Naive thymus-derived CD4-positive, alpha-beta T cell (primary cell): ENCODE results near the gene CRYBA4. TPM values are rescaled to one million over a fixed set of nuclear protein-coding genes. Genes with fewer than 3 reads are reported as not detected.

Experiments
- ATAC-seq: fragments of 150-1000 bp; cut with Tn5 transposase; 2 replicates; pipeline ENCODE4 v1.10.0; 2021; ENCODE audit warnings: mild to moderate bottlenecking, moderate library complexity
- CTCF ChIA-PET: fragments of 350-600 bp; sonication (Branson Sonifier 250); formaldehyde crosslinking; loops from one replicate; lab custom pipeline; 2021; ENCODE audit warnings: antibody characterized with exemption; lab: Charles Lee
- POLR2A ChIA-PET: fragments of 350-600 bp; sonication (Branson Sonifier 250); formaldehyde crosslinking; loops from one replicate; lab custom pipeline; 2021; ENCODE audit warnings: antibody characterized with exemption, inconsistent platforms; lab: Charles Lee
- DNase-seq, 9 donors: peaks; one replicate each; pipeline versions ENCODE4 v3.0.0 to v3.0.0-alpha.2; 2020 to 2022; ENCODE audit warnings: mixed read lengths in 1 of 9
- H3K27ac ChIP-seq: one replicate; pipeline ENCODE4 v1.7.0; 2013; ENCODE audit warnings: mild to moderate bottlenecking, low read depth, low read length, moderate library complexity
- H3K27me3 ChIP-seq, 2 donors: one replicate each; pipeline ENCODE4 v1.7.0; 2013; ENCODE audit warnings: low read length in 2 of 2, mild to moderate bottlenecking in 2 of 2, moderate library complexity in 2 of 2; ENCODE audit not compliant: control insufficient read depth in 2 of 2, insufficient read depth in 2 of 2
- H3K36me3 ChIP-seq, 3 experiments: 1 replicate in 2 of 3; 2 replicates in 1 of 3; pipeline ENCODE4 v1.7.0; 2013; ENCODE audit warnings: low read length in 3 of 3, mild to moderate bottlenecking in 3 of 3, moderate library complexity in 1 of 3; ENCODE audit not compliant: insufficient read depth in 3 of 3, control insufficient read depth in 2 of 3
- H3K4me1 ChIP-seq, 2 donors: one replicate each; pipeline ENCODE4 v1.7.0; 2013; ENCODE audit warnings: low read length in 2 of 2, mild to moderate bottlenecking in 2 of 2, moderate library complexity in 1 of 2; ENCODE audit not compliant: control insufficient read depth in 2 of 2, insufficient read depth in 2 of 2
- H3K4me3 ChIP-seq: 2 replicates; pipeline ENCODE4 v1.7.0; 2013; ENCODE audit warnings: mild to moderate bottlenecking, low read length
- H3K9me3 ChIP-seq, 3 experiments: 1 replicate in 2 of 3; 2 replicates in 1 of 3; pipeline ENCODE4 v1.7.0; 2013; ENCODE audit warnings: low read length in 3 of 3; ENCODE audit not compliant: control insufficient read depth in 2 of 3
- H3K27ac Mint-ChIP-seq, 9 donors: one replicate each; pipeline ENCODE4 v1.8.0; 2020 to 2022; ENCODE audit warnings: mixed read lengths in 9 of 9, mild to moderate bottlenecking in 8 of 9, moderate library complexity in 5 of 9, inconsistent platforms in 2 of 9
- H3K27me3 Mint-ChIP-seq, 5 donors: one replicate each; pipeline ENCODE4 v1.8.0; 2021 to 2022; ENCODE audit warnings: mixed read lengths in 5 of 5, mild to moderate bottlenecking in 1 of 5
- H3K36me3 Mint-ChIP-seq, 5 donors: one replicate each; pipeline ENCODE4 v1.8.0; 2020 to 2022; ENCODE audit warnings: mixed read lengths in 5 of 5, mild to moderate bottlenecking in 3 of 5, inconsistent platforms in 1 of 5
- H3K4me1 Mint-ChIP-seq, 7 donors: one replicate each; pipeline ENCODE4 v1.8.0; 2020 to 2022; ENCODE audit warnings: mixed read lengths in 7 of 7, mild to moderate bottlenecking in 3 of 7, inconsistent platforms in 1 of 7
- H3K4me3 Mint-ChIP-seq, 10 donors: one replicate each; pipeline ENCODE4 v1.8.0; 2020 to 2022; ENCODE audit warnings: mild to moderate bottlenecking in 10 of 10, mixed read lengths in 10 of 10, moderate library complexity in 6 of 10, inconsistent platforms in 2 of 10
- H3K9me3 Mint-ChIP-seq, 11 donors: one replicate each; pipeline ENCODE4 v1.8.0; 2020 to 2022; ENCODE audit warnings: mixed read lengths in 11 of 11, mild to moderate bottlenecking in 4 of 11, inconsistent platforms in 1 of 11, moderate library complexity in 1 of 11
- intact Hi-C, 2 donors: fragments of 100-400 bp; cut with micrococcal nuclease; formaldehyde crosslinking; loops; one replicate each; pipeline ENCODE4 v1.15.1; 2023
- polyA plus RNA-seq, 2 donors: library from polyadenylated mRNA; unstranded; fragments of 300-500 nt; fragmentation: Illumina TruSeq; gene quantifications; one replicate each; pipeline ENCODE4 v1.2.3, GENCODE V29; 2021
- total RNA-seq, 6 experiments: library from RNA in 5 of 6; stranded (reverse) in 5 of 6; gene quantifications; 1 replicate in 5 of 6; 2 replicates in 1 of 6; pipeline ENCODE4 v1.2.3 and lab custom pipeline; 2021 to 2026

CRYBA4 gene
- total and polyA plus RNA-seq, 7 experiments from 2014 or later, result not detected

DNA sequence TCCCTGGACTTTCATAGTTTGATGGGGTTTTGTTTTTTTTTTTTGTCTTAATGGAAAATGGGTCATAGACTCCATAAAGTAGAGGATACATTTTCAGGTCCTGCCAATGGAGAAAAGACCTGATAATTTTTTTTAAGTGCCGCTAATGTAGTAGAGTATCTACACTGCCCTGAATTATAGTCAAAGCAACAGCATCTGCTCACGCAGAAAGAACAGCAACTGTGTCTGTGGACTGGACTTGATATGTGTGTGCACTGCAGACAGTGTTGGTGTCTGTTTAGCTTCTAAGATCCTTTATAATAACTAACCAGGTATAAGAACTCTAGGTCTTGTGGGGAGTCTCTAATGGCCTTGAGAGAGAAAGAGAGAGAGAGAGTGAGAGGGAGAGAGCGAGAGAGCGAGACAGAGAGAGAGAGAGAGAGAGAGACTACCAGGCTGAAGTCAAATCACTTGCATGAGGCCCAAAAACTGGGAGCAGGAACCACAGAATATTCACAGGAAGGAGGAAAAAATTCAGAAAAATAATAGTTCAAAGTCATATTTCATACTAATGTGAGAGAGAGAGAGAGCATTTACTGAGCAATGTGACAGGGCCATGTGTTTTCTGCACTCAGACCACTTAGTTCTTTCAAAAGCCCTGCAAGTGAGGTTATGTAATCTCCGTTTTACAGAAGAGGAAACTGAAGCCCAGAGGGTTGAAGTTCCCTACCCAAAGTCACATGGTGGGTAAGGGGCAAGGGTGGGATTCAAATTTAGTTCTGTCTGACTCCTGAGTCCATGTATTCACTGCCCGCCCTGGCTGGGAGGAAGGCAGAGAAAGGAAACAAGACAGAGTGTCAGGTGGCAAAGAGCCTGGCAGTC is 27.0 kb downstream of the CRYBA4 start:
- H3K4me3 Mint-ChIP-seq, result peak overlapping the region in 9 of 10 donors; percentile 3 to 85 (median 43)
- H3K36me3 Mint-ChIP-seq, result no peaks in the 10 kb centered on the region
- Histone ChIP-seq H3K9me3 (no peaks in the 10 kb centered on the region), H3K36me3 (no peaks in the 10 kb centered on the region), H3K4me1 (peaks cover 28 to 44% of the 10 kb centered on the region in 2 donors), H3K4me3 (no peak overlapping the region), H3K27ac (no peak overlapping the region), H3K27me3 (no peaks in the 10 kb centered on the region)
- peak overlapping the region in 5 of 9 donors; percentile 11 to 56 (median 44) for H3K27ac Mint-ChIP-seq
- ChIA-PET CTCF (interaction anchor here (0.6 to 1.5 kb wide), 2 partner anchors 18 to 146 kb away, joined by 4 to 6 read pairs; no protein-coding TSS in a partner anchor), POLR2A (no interaction called here)
- DNase-seq (no peak), ATAC-seq (no peak)
- intact Hi-C loops, result loop anchor here in 1 of 2 donors (2.0 kb wide), 1 partner anchor 24 kb away; no protein-coding TSS in a partner anchor
- H3K9me3 Mint-ChIP-seq, result no peaks in the 10 kb centered on the region
- peaks cover 0 to 5% (median 0%) of the 10 kb centered on the region in 5 donors for H3K27me3 Mint-ChIP-seq
- peaks cover 33 to 75% (median 44%) of the 10 kb centered on the region in 7 donors for H3K4me1 Mint-ChIP-seq

DNA sequence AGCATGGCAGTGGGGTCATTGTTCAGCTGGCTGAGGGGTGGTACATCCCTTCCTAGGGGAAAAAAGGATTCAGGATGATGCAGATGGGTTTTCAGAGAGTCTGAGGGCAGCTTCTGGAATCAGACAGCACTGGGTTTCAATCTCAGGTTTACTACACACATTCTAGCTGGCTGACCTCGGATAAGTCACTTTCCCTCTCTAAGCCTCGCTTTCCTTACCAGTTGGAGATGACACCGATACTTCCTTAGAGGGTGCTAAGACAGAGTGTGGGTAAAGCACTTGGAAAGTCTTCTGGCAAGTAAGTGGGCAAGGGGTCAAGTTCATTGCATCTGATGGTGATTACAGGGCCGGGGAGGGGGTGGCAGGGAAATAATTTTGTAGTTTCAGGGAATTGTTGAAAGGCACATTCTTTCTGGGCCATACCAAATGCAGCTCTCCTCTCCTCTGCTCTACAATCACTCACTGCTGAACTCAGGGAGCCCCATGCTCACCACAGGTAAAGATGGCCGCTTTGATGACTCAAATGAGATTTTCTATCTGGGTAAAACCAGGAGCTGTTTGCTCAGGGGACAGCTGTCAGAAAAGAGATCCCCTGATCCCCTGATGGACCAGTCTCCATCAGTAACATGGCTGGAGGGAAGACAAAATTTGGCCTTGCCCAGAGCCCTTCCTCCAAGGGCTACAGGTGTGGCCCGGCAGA is 29.1 kb downstream of the CRYBA4 start:
- Histone ChIP-seq H3K27me3 (no peaks in the 10 kb centered on the region), H3K4me1 (peaks cover 13 to 24% of the 10 kb centered on the region in 2 donors), H3K9me3 (no peaks in the 10 kb centered on the region), H3K4me3 (no peak overlapping the region), H3K36me3 (no peaks in the 10 kb centered on the region), H3K27ac (no peak overlapping the region)
- ChIA-PET POLR2A (interaction anchor here (0.6 to 1.6 kb wide), 3 partner anchors 15 to 167 kb away, joined by 3 to 5 read pairs (median 4); partner anchors contain the start of genes HPS4, SRRD and TFIP11), CTCF (interaction anchor here (0.6 kb wide), 2 partner anchors 64 to 151 kb away, joined by 3 read pairs; no protein-coding TSS in a partner anchor)
- Mint-ChIP-seq H3K9me3 (no peaks in the 10 kb centered on the region), H3K27ac (no peak overlapping the region), H3K27me3 (peaks cover 0 to 15% (median 0%) of the 10 kb centered on the region in 5 donors), H3K4me3 (no peak overlapping the region), H3K36me3 (no peaks in the 10 kb centered on the region), H3K4me1 (peaks cover 27 to 57% (median 29%) of the 10 kb centered on the region in 7 donors)
- intact Hi-C loops, result no loop called here
- DNase-seq (no peak), ATAC-seq (no peak)

DNA sequence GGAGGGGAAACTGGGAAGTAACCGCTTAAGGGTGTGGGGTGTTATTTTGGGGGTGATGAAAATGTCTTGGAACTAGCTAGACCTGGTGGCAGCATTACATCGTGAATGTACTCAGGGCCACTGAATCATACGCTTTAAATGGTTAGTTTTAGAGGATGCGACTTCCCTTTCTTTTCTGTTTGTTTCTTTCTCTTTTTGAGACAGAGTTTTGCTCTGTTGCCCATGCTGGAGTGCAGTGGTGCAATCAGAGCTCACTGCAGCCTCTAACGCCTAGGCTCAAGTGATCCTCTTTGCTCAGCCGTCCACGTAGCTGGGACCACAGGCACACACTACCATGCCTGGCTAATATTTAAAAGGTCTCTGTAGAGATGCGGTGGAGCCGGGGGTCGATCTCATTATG is 30.1 kb downstream of the CRYBA4 start:
- H3K4me1 Mint-ChIP-seq, result peaks cover 21 to 51% (median 25%) of the 10 kb centered on the region in 7 donors
- ATAC-seq, result no peak
- peaks cover 0 to 15% (median 0%) of the 10 kb centered on the region in 5 donors for H3K27me3 Mint-ChIP-seq
- ChIA-PET POLR2A (interaction anchor here (0.6 to 1.5 kb wide), 4 partner anchors 71 to 168 kb away, joined by 3 to 6 read pairs (median 4); partner anchors contain the start of genes HPS4, SRRD and TFIP11), CTCF (no interaction called here)
- no peaks in the 10 kb centered on the region for H3K36me3 Mint-ChIP-seq
- H3K9me3 Mint-ChIP-seq, result no peaks in the 10 kb centered on the region
- DNase-seq, result no peak
- peaks cover 13 to 22% of the 10 kb centered on the region in 2 donors for H3K4me1 ChIP-seq
- H3K4me3 ChIP-seq, result no peak overlapping the region
- H3K27ac Mint-ChIP-seq, result peak overlapping the region in 1 of 9 donors; percentile 36
- intact Hi-C loops, result no loop called here
- H3K36me3 ChIP-seq, result no peaks in the 10 kb centered on the region
- H3K27ac ChIP-seq, result no peak overlapping the region
- H3K9me3 ChIP-seq, result no peaks in the 10 kb centered on the region
- H3K27me3 ChIP-seq, result no peaks in the 10 kb centered on the region
- no peak overlapping the region for H3K4me3 Mint-ChIP-seq

DNA sequence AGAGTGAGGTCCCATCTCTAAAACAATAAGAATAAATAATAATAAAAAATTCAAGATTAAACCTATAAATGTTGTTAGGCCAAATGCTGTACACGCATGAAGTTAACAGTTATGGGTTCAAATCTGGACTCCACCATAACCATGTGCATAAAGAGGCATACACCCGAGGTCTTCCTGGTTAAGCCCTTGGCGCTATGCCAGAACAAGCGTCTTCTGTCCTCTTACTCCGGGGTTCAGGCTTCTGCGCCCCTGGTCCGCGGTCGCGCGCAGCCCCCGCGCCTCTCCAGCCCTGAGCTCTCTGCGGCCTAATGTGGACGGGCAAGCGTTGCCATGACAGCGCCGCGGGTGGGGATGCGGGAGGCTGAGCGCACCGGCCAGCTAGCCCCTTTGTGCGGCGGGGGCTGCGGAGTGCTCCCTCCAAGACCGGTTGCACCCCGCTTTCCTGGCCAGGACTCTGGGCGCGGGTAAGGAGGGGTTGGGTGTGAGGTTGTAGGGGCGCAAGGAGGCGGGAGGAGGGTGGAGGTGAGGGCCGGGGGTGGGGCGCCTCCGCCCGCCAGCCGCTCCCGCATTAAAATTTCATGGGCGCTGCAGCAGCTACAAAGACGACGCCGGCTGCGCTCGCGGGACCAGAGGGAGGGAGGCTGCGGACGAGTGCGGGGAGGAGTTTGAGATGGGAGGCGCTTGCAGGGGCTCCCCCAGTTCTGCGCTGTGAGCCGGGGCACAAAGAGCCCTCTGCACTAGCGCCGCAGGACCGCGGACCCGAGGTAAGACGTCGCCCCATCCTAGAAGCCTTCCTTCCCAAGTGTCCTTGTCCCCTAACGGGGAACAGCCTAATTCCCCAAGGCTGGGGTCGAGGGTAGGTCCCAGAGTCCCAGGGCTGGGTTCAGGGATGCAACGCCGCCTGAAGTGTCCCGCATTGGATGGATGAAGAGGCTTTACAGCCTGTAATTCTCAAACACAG is 35.4 kb downstream of the CRYBA4 start, which contains the start of gene MIAT:
Gene MIAT (plus strand): TSS at position 698 of the 961 bp plus-strand sequence.
- Mint-ChIP-seq H3K27me3 (peaks cover 0 to 15% (median 0%) of the 10 kb centered on the region in 5 donors), H3K27ac (peak within 1 kb of the TSS in 6 of 9 donors; percentile 47 to 91 (median 82)), H3K4me3 (peak within 1 kb of the TSS; percentile 76 to 98 (median 88)), H3K9me3 (no peaks in the 10 kb centered on the region), H3K36me3 (peaks cover 0 to 9% (median 0%) of the 10 kb centered on the region in 5 donors), H3K4me1 (peaks cover 14 to 37% (median 21%) of the 10 kb centered on the region in 7 donors)
- Histone ChIP-seq H3K27ac (no peak within 1 kb of the TSS), H3K36me3 (no peaks in the 10 kb centered on the region), H3K4me1 (peaks cover 15 to 20% of the 10 kb centered on the region in 2 donors), H3K4me3 (peak within 1 kb of the TSS; percentile 87), H3K27me3 (no peaks in the 10 kb centered on the region), H3K9me3 (no peaks in the 10 kb centered on the region)
- POLR2A ChIA-PET, result interaction anchor here (0.7 to 6.5 kb wide), 4 partner anchors 15 to 102 kb away, joined by 3 to 26 read pairs (median 6); no protein-coding TSS in a partner anchor
- peak in 8 of 9 donors; percentile 35 to 76 (median 44) for DNase-seq
- ATAC-seq, result peak; percentile 92
- CTCF ChIA-PET, result interaction anchor here (1.0 to 1.6 kb wide), 2 partner anchors 9 to 15 kb away, joined by 3 read pairs; no protein-coding TSS in a partner anchor
- intact Hi-C loops, result loop anchor here (1.0 to 5.0 kb wide), 3 partner anchors 15 to 230 kb away; partner anchors contain the start of genes ASPHD2 (in 1 of the 2), HPS4 (in 1 of the 2) and SRRD (in 1 of the 2)

DNA sequence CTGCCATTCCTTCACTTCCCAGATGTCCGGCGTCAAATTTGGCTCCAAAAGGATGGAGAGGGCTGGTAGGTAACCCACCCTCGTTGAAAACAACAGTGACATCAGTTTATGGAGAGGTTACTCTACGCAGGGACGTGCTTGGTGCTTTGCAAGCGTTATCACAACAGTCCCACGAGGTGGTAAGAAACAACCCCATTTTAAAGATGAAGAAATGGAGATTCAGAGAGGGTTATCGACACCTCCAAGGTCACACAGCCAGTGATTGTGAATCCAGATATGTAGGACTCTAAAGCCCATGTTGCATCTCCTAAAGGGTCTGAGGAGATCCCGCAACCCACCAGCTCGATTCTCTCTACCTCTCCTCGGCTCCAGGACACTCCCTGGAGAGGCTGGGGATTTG is 36.4 kb downstream of the CRYBA4 start:
- Histone ChIP-seq H3K4me1 (peaks cover 15 to 20% of the 10 kb centered on the region in 2 donors), H3K36me3 (no peaks in the 10 kb centered on the region), H3K9me3 (no peaks in the 10 kb centered on the region), H3K27me3 (no peaks in the 10 kb centered on the region), H3K4me3 (peak overlapping the region; percentile 87), H3K27ac (no peak overlapping the region)
- Mint-ChIP-seq H3K36me3 (peaks cover 0 to 12% (median 0%) of the 10 kb centered on the region in 5 donors), H3K4me3 (peak overlapping the region; percentile 68 to 98 (median 88)), H3K27ac (peak overlapping the region in 6 of 9 donors; percentile 36 to 91 (median 71)), H3K27me3 (peaks cover 0 to 12% (median 0%) of the 10 kb centered on the region in 5 donors), H3K4me1 (peaks cover 14 to 47% (median 21%) of the 10 kb centered on the region in 7 donors), H3K9me3 (no peaks in the 10 kb centered on the region)
- intact Hi-C loops, result loop anchor here in 1 of 2 donors (5.0 kb wide), 2 partner anchors 176 to 231 kb away; partner anchors contain the start of genes ASPHD2, HPS4 and SRRD
- ChIA-PET POLR2A (interaction anchor here (6.5 kb wide), 1 partner anchor 14 kb away, joined by 26 read pairs; no protein-coding TSS in a partner anchor), CTCF (no interaction called here)
- DNase-seq, result no peak
- peak; percentile 28 for ATAC-seq
